ENCODE data around the gene STARD13. TPM values are rescaled to one million over a fixed set of nuclear protein-coding genes. Genes with fewer than 3 reads are reported as not detected.

STARD13 gene
- total RNA-seq, 2 donors from 2014 or later: 27.4 to 31.1 TPM

GRCh38 chr13:33227927-33228647 is 57.5 kb downstream of the STARD13 start:
- TF ChIP-seq POLR2AphosphoS5 (IDR thresholded peaks at IDR 0.05): peak; percentile 89
- TF ChIP-seq POLR2A (IDR thresholded peaks at IDR 0.05): no peak
- peak in 1 of 4 experiments; percentile 21 for TF ChIP-seq CTCF (IDR thresholded peaks at IDR 0.05)
- intact Hi-C loops (cut with DNase I): loop anchor here (5.0 kb wide), 2 partner anchors 314 to 494 kb away; no protein-coding TSS in a partner anchor
- peak; percentile 71 for DNase-seq (ENCODE audit: low spot score)
- WGBS: 53% methylated on average over 7 of the region's 7 CpGs
- peaks cover 6% of the 10 kb centered on the region for H3K4me1 ChIP-seq (replicated peaks)
- no peaks in the 10 kb centered on the region for H3K27me3 ChIP-seq (replicated peaks; ENCODE audit: insufficient read depth)
- no peaks in the 10 kb centered on the region for H3K36me3 ChIP-seq
- no peak overlapping the region for H3K4me3 ChIP-seq
- H3K27ac ChIP-seq: peak overlapping the region; percentile 49 to 66
- no peaks in the 10 kb centered on the region for H3K9me3 ChIP-seq

- Histone ChIP-seq H3K27ac (no peak overlapping the region), H3K36me3 (no peaks in the 10 kb centered on the region), H3K27me3 (replicated peaks; ENCODE audit: insufficient read depth) (no peaks in the 10 kb centered on the region), H3K4me3 (no peak overlapping the region), H3K9me3 (no peaks in the 10 kb centered on the region), H3K4me1 (replicated peaks) (peaks cover 2% of the 10 kb centered on the region)
- no peak for DNase-seq (ENCODE audit: low spot score)
- intact Hi-C loops (cut with DNase I): loop anchor here (5.0 kb wide), 2 partner anchors 318 to 498 kb away; no protein-coding TSS in a partner anchor
- no peak for TF ChIP-seq POLR2A (IDR thresholded peaks at IDR 0.05)
- TF ChIP-seq POLR2AphosphoS5 (IDR thresholded peaks at IDR 0.05): no peak
- TF ChIP-seq CTCF (IDR thresholded peaks at IDR 0.05): no peak
- 70% methylated on average over 3 of the region's 3 CpGs for WGBS
Observed at GRCh38 chr13:33224686-33225085, 60.9 kb downstream of the STARD13 start.

- Histone ChIP-seq H3K4me1 (replicated peaks) (no peaks in the 10 kb centered on the region), H3K27ac (no peak overlapping the region)
- 100% methylated on average over 1 of the region's 1 CpG for WGBS
Observed at GRCh38 chr13:33224191-33224590, 61.4 kb downstream of the STARD13 start.

GRCh38 chr13:33219926-33220325 is 65.6 kb downstream of the STARD13 start:
- H3K9me3 ChIP-seq: no peaks in the 10 kb centered on the region
- no peaks in the 10 kb centered on the region for H3K36me3 ChIP-seq
- 91% methylated on average over 1 of the region's 1 CpG for WGBS
- H3K27ac ChIP-seq: no peak overlapping the region
- TF ChIP-seq CTCF (IDR thresholded peaks at IDR 0.05) (no peak), POLR2AphosphoS5 (IDR thresholded peaks at IDR 0.05) (no peak), POLR2A (IDR thresholded peaks at IDR 0.05) (no peak)
- no peak for DNase-seq (ENCODE audit: low spot score)
- intact Hi-C loops (cut with DNase I): no loop called here
- H3K4me1 ChIP-seq (replicated peaks): no peaks in the 10 kb centered on the region
- no peaks in the 10 kb centered on the region for H3K27me3 ChIP-seq (replicated peaks; ENCODE audit: insufficient read depth)
- no peak overlapping the region for H3K4me3 ChIP-seq

More at GRCh38 chr13:33224191-33224590, 61.4 kb downstream of the STARD13 start:
- no peaks in the 10 kb centered on the region for H3K36me3 ChIP-seq
- no peaks in the 10 kb centered on the region for H3K9me3 ChIP-seq
- no peak for DNase-seq (ENCODE audit: low spot score)
- TF ChIP-seq CTCF (IDR thresholded peaks at IDR 0.05): no peak
- no peak for TF ChIP-seq POLR2AphosphoS5 (IDR thresholded peaks at IDR 0.05)
- no peak for TF ChIP-seq POLR2A (IDR thresholded peaks at IDR 0.05)
- H3K27me3 ChIP-seq (replicated peaks; ENCODE audit: insufficient read depth): no peaks in the 10 kb centered on the region
- intact Hi-C loops (cut with DNase I): no loop called here
- no peak overlapping the region for H3K4me3 ChIP-seq

- Histone ChIP-seq H3K9me3 (no peaks in the 10 kb centered on the region), H3K4me1 (replicated peaks) (no peaks in the 10 kb centered on the region), H3K36me3 (no peaks in the 10 kb centered on the region), H3K4me3 (no peak overlapping the region), H3K27ac (peak overlapping the region in 1 of 2 donors; percentile 19), H3K27me3 (replicated peaks; ENCODE audit: insufficient read depth) (no peaks in the 10 kb centered on the region)
- TF ChIP-seq POLR2A (IDR thresholded peaks at IDR 0.05) (no peak), POLR2AphosphoS5 (IDR thresholded peaks at IDR 0.05) (no peak), CTCF (IDR thresholded peaks at IDR 0.05) (no peak)
- no peak for DNase-seq (ENCODE audit: low spot score)
- intact Hi-C loops (cut with DNase I): no loop called here
- WGBS: 89% methylated on average over 1 of the region's 1 CpG
Observed at GRCh38 chr13:33218426-33218825, 67.1 kb downstream of the STARD13 start.
